H1 (cell line): ENCODE data around the gene TSC22D4. TPM values are rescaled to one million over a fixed set of nuclear protein-coding genes. Genes with fewer than 3 reads are reported as not detected.

Source experiments
- CBX5 ChIP-seq: fragments of 300-800, 300-1000 bp; sonication (generic); IDR thresholded peaks from 2 replicates; pipeline ENCODE4 v1.7.1; 2016; ENCODE audit warnings: antibody characterized with exemption, low read length, low read depth
- FOSL1 ChIP-seq: IDR thresholded peaks from 2 replicates; pipeline ENCODE4 v1.6.1; 2011; ENCODE audit warnings: mild to moderate bottlenecking, low read depth, low read length, moderate library complexity; ENCODE audit not compliant: insufficient read depth
- NANOG ChIP-seq: IDR thresholded peaks from 2 replicates; pipeline ENCODE4 v1.6.1; 2011; ENCODE audit warnings: low read length, low read depth, mild to moderate bottlenecking, inconsistent platforms; ENCODE audit not compliant: insufficient read depth, poor library complexity, severe bottlenecking
- SIX5 ChIP-seq: IDR thresholded peaks from 2 replicates; pipeline ENCODE4 v1.6.1; 2011; ENCODE audit warnings: mild to moderate bottlenecking, low read depth, low read length
- polyA plus RNA-seq, 7 experiments: library from polyadenylated mRNA; depleted of rRNA in 3 of 7; stranded (reverse) in 5 of 7; unstranded in 2 of 7; fragments of >200 nt in 5 of 7; fragments of 200-250 nt in 2 of 7; gene quantifications; 1 replicate in 5 of 7; 2 replicates in 1 of 7; 4 replicates in 1 of 7; pipeline versions ENCODE4 v1.2.1 to v1.2.3, GENCODE V29; 2011 to 2013; ENCODE audit warnings: missing spikeins in 2 of 7, mixed read lengths in 2 of 7
- total RNA-seq: library from RNA; stranded (reverse); fragmentation: NEBNext Ultra II Directional; extraction: Animal tissue kit (Norgen Biotek cat#: 25700); gene quantifications from 2 replicates; pipeline ENCODE4 v1.2.1, GENCODE V29; 2021
- TF ChIP-seq, protein P1 (sequence below): fragments of 300-600 bp; sonication (generic); IDR thresholded peaks from 2 replicates; pipeline ENCODE4 v1.7.1; 2012; ENCODE audit warnings: low read length, moderate library complexity, mild to moderate bottlenecking, inconsistent platforms; ENCODE audit not compliant: insufficient replicate concordance

The TSC22D4 gene
- total and polyA plus RNA-seq, 2 of the 8 experiments (the other 6 are each of a cell fraction or from before 2014, with no cell fraction given): 13.2 to 20.3 TPM

DNA sequence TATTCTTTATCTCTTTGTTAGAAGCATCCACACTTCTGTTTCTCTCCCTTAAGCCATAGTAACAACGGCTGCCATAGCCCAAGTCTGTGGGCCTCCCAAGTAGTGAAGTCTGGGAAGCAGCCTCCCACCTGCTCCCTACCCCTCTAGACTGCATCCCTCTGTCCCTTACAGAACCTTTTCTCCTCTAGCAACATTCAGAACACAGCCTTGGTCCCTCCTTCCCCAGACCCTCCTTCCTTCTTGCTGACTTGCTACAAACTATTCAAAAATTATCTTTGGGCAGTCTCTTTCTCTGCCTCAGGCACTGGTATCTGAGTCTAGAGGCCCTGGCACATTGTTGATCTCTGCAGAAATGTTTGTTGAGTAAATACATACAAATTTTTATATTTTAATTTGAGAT lies 2.5 kb upstream of the TSC22D4 start (continued):
- TF ChIP-seq, protein P1, sequence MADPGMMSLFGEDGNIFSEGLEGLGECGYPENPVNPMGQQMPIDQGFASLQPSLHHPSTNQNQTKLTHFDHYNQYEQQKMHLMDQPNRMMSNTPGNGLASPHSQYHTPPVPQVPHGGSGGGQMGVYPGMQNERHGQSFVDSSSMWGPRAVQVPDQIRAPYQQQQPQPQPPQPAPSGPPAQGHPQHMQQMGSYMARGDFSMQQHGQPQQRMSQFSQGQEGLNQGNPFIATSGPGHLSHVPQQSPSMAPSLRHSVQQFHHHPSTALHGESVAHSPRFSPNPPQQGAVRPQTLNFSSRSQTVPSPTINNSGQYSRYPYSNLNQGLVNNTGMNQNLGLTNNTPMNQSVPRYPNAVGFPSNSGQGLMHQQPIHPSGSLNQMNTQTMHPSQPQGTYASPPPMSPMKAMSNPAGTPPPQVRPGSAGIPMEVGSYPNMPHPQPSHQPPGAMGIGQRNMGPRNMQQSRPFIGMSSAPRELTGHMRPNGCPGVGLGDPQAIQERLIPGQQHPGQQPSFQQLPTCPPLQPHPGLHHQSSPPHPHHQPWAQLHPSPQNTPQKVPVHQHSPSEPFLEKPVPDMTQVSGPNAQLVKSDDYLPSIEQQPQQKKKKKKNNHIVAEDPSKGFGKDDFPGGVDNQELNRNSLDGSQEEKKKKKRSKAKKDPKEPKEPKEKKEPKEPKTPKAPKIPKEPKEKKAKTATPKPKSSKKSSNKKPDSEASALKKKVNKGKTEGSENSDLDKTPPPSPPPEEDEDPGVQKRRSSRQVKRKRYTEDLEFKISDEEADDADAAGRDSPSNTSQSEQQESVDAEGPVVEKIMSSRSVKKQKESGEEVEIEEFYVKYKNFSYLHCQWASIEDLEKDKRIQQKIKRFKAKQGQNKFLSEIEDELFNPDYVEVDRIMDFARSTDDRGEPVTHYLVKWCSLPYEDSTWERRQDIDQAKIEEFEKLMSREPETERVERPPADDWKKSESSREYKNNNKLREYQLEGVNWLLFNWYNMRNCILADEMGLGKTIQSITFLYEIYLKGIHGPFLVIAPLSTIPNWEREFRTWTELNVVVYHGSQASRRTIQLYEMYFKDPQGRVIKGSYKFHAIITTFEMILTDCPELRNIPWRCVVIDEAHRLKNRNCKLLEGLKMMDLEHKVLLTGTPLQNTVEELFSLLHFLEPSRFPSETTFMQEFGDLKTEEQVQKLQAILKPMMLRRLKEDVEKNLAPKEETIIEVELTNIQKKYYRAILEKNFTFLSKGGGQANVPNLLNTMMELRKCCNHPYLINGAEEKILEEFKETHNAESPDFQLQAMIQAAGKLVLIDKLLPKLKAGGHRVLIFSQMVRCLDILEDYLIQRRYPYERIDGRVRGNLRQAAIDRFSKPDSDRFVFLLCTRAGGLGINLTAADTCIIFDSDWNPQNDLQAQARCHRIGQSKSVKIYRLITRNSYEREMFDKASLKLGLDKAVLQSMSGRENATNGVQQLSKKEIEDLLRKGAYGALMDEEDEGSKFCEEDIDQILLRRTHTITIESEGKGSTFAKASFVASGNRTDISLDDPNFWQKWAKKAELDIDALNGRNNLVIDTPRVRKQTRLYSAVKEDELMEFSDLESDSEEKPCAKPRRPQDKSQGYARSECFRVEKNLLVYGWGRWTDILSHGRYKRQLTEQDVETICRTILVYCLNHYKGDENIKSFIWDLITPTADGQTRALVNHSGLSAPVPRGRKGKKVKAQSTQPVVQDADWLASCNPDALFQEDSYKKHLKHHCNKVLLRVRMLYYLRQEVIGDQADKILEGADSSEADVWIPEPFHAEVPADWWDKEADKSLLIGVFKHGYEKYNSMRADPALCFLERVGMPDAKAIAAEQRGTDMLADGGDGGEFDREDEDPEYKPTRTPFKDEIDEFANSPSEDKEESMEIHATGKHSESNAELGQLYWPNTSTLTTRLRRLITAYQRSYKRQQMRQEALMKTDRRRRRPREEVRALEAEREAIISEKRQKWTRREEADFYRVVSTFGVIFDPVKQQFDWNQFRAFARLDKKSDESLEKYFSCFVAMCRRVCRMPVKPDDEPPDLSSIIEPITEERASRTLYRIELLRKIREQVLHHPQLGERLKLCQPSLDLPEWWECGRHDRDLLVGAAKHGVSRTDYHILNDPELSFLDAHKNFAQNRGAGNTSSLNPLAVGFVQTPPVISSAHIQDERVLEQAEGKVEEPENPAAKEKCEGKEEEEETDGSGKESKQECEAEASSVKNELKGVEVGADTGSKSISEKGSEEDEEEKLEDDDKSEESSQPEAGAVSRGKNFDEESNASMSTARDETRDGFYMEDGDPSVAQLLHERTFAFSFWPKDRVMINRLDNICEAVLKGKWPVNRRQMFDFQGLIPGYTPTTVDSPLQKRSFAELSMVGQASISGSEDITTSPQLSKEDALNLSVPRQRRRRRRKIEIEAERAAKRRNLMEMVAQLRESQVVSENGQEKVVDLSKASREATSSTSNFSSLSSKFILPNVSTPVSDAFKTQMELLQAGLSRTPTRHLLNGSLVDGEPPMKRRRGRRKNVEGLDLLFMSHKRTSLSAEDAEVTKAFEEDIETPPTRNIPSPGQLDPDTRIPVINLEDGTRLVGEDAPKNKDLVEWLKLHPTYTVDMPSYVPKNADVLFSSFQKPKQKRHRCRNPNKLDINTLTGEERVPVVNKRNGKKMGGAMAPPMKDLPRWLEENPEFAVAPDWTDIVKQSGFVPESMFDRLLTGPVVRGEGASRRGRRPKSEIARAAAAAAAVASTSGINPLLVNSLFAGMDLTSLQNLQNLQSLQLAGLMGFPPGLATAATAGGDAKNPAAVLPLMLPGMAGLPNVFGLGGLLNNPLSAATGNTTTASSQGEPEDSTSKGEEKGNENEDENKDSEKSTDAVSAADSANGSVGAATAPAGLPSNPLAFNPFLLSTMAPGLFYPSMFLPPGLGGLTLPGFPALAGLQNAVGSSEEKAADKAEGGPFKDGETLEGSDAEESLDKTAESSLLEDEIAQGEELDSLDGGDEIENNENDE: no peak
- TF ChIP-seq SIX5 (no peak), FOSL1 (no peak), CBX5 (no peak), NANOG (no peak)
